ENCODE data around the gene ITFG2.
"Not testable (repeated sequence)": the region's sequence is repeated elsewhere in the genome, so short reads cannot be mapped to it uniquely, and the experiment has no call there.

ITFG2 gene

DNA sequence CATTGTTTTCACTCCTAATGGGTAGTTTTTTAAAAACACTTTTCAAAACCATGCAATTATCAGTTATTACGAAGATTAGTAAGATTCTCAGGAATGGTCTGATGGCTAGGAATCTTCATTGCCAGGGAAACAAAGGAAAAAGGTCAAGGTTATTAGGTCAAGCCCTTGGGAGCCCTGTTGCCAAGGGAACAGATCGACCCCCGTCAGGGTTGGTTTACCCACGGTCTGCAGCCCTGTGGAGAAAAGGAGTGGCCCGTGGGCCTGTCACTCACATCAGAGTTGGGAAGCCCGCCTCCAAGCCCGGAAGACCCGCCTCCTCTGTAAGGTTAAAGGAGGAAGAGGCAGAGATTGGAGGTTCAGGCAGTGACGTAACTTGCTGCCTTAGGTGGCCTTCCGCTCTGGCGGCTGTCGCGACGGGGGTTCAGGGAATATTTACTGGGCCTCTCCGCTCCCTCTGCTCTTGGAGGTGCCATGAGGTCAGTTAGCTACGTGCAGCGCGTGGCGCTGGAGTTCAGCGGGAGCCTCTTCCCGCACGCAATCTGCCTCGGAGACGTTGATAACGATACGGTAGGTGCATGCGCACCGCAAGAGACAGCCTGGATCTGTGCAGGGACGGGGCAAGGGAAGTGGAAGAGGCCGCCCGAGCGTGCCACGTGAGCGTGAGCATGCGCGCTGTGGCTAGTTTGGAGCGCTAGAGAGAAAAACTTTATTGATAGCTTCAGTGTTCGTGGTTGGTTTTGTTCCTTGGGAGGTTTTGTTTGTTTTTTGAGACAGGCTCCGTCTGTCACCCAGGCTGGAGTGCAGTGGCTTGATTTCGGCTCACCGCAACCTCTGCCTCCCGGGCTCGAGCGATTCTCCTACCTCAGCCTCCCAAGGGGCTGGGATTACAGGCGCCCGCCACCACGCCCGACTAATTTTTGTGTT lies at the start of gene ITFG2:
Gene ITFG2, plus strand, starts transcription at position 379 of the 924 bp plus-strand sequence. Its CDS starts 93 bp downstream, at position 472.
- DNase-seq: peak; percentile 99

DNA sequence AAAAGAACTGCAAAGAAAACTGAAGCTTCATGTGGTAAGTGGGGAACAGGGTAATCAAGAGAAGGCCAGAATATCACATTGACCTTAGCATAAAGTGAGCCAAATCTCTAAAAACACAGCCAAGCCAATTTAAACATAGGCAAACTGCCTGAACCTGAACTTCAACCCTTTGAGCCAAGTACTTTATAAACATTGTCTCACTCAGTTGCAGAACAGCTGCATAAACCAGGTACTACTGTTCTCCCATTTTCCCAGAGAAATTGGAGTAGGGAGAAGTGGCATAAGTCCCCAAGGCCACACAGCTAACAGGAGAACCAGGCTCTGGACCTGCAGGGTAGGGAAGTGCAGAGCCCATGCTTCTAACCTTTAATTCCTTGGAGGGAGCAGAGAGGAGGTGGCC lies 48.1 kb upstream of the ITFG2 start:
- DNase-seq: no peak

GRCh38 chr12:2765052-2765451 lies 47.4 kb upstream of the ITFG2 start:
- no peak for DNase-seq

GRCh38 chr12:2765608-2766007 lies 46.9 kb upstream of the ITFG2 start:
- DNase-seq: no peak

DNA sequence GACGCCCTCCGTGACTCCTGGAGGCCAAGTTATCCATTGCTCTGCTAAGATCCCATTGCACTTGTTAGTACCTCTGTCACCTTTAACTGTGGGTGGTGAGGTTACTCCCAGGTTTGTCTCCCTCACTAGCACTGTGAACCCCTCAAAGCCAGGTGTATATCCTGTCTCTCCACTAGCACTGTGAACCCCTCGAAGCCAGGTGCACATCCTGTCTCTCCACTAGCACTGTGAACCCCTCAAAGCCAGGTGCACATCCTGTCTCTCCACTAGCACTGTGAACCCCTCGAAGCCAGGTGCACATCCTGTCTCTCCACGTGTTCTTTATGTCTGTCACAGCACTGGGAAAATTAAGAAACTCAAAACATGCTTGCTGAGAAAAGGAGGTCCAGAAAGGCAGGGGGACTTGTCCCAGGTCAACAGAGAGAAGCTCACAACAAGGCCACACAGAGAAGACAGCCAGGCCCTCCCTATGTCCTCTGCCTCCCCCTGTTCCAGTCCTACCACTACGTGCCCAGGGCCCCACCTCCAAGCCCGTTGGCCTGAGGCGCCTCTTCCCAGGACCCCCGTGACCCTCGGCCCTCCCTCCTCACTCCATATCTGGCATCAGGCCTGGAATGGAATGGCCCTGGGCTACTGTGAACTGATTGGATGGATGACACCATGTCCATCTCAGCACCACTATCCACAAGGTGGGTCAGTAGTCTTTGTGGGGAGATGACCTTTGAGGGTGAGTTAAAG lies 44.1 kb upstream of the ITFG2 start:
- no peak for DNase-seq

DNA sequence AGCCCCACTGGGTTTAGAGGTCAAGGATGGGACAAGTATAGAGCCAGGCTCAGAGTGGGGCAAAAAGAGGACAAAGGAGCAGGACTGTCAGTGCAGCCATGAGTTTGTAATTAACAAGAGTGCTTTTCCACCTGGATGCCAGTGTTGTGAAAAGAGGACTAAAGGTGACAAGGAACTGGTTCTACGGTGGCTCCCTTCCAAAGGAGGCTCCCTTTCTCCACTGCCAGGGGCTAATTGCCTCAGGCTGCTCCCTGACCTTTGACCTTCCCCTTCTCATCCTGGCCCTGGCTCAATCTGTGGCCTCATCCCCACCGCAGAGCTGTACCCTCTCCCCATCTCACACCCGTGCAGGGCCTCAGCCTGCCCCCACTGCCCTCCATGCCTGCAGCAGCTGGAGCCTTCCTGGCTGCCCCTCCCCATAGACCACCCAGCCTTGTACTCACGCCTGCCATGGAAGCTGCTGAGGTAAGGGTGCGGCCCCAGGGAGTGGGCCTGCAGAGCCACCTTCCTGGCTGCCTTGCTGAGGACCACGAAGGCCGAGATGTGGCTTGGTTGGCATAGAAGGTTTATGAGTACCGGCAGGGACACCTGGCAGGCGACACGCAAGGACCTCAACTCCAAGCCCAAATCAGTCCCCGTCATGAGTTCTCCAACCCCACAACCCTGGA lies 42.5 kb upstream of the ITFG2 start:
- no peak for DNase-seq

DNA sequence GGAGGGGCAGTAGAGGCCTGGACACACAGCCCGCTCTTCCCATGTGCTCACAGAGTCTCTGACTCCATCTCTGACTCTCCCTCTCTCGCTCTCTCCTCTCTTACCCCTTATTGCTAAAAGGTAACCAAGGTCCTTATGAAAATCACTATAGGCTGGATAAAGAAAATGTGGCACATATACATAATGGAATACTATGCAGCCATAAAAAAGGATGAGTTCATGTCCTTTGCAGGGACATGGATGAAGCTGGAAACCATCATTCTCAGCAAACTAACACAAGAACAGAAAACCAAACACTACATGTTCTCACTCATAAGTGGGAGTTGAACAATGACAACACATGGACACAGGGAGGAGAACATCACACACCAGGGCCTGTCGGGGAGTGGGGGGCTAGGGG lies 41.9 kb upstream of the ITFG2 start:
- DNase-seq: not testable (repeated sequence)

DNA sequence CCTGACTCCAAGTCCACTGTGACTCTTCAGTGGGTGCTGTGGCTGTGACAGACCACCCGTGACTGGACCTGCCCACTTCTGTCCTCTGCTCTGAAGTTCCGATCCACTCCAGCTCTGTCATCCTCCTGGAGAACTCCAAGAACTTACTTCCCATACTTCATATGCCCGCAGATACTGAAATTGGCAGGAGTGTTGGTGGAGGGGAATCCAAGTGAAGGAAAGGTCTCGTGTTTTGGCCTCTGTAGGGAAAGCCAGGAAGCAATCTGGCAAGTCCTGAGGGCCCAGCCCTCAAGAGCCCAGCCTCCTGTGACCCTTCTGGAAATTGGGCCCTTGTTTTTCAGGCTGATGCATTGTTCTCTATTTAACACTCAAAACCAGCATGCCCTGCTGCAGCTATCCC lies 40.1 kb upstream of the ITFG2 start:
- DNase-seq: no peak

DNA sequence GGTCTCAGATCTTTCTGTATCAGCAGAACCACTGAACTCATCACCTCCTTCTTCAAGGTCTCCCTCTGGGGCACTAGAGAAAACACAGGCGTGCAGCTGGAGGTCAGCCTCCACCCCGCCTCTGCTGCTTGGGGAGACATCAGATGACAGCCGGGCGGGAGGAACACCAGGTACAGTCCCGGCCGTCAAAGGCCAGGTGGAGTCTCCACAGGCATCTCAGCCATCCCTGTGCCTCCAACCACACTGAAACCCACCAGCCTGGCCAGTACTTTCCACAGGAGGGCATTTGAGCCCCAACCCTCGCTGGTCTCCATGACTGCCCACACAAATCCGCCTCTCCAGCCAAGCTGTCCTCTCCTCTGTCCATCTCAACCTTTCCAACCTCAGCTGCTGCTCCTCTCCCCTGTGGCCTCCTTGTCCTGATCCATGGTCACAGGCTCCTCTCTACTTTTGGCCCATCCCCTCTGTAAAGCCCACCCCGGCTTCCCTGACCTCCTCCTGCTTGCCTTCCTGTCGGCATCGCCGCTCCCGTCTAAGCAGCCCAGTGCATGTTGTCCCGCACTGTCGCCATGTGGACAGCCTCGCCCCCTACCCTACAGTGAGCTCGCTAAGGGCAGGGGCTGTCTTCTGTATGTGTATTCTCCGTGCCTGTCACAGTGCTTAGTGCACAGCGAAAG lies 39.1 kb upstream of the ITFG2 start:
- DNase-seq: no peak

DNA sequence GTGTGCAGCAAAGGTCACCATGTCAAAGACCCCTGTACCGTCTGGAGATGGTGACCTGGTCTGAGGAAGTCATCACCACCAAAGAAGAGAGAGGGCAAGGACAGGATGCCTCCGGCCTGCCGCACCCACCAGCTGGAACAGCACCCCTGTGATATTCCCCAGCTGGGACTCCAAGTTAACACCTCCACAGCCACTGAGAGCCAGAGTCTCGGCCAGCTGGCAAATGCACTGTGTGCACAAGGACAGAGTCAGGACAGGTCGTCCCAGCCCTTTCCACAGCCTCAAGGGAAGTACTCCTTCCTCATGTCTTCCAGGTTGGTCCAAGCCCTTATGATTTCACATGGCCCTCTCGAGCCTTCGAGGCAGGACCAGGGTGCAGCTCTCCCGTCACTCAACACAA lies 37.0 kb upstream of the ITFG2 start:
- DNase-seq: no peak

DNA sequence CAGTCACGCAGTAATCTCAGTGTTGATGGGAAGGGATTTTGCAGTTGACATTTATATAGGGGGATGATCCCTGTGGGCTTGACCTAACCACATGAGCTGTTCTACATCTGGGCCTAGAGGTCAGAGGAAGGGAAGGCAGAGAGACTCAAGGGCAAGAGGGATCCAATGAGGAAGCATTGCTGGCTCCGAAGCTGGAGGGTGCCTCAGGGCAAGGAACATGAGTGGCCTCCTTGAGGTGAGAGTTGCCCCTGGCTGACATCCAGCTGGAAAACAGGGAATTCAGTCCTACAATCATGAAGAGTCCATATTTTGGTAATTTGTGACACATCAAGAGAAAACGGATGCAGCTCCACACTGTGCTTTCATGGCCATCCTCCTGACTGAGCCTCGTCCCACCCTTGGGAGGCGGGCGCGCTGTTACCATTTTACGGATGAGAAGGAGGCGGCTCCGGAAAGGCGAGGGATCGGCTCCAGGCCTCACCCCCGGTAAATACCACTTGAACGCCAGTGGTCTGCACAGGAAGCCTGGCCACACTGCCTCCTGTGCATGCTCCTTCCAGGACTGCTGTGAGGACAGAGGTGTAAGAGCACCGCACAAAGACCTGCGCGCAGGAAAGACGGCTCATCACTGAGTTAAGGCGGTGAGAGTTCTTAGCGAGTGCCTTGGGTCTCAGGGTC lies 36.2 kb upstream of the ITFG2 start:
- no peak for DNase-seq

- DNase-seq: peak; percentile 6
Measured at GRCh38 chr12:2779281-2779680, 33.2 kb upstream of the ITFG2 start.

- DNase-seq: peak; percentile 65
Measured at GRCh38 chr12:2783936-2784600, 28.4 kb upstream of the ITFG2 start.

DNA sequence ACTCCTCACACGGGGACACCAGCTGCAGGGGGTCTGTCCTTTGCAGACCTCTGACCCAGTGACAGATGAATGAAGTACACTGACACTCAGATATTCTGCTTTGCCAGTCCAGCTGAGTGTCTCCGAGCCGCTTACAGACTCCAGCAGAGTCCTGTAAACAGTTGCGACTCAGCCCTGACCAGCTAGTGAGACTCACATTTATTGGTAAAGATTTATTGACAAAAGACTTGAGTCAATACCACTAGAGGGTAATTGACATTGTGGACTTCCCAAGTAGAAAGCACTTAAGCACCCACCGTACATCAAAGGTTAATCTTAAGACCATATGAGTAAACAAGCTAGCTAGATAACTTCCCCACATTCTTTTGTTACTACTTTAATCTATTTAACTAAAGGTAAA lies 27.5 kb upstream of the ITFG2 start:
- no peak for DNase-seq

GRCh38 chr12:2791089-2791488 lies 21.4 kb upstream of the ITFG2 start:
- DNase-seq: no peak

- DNase-seq: peak; percentile 13
Measured at GRCh38 chr12:2792671-2793500, 19.6 kb upstream of the ITFG2 start.

GRCh38 chr12:2793561-2793960 lies 18.9 kb upstream of the ITFG2 start:
- no peak for DNase-seq

DNA sequence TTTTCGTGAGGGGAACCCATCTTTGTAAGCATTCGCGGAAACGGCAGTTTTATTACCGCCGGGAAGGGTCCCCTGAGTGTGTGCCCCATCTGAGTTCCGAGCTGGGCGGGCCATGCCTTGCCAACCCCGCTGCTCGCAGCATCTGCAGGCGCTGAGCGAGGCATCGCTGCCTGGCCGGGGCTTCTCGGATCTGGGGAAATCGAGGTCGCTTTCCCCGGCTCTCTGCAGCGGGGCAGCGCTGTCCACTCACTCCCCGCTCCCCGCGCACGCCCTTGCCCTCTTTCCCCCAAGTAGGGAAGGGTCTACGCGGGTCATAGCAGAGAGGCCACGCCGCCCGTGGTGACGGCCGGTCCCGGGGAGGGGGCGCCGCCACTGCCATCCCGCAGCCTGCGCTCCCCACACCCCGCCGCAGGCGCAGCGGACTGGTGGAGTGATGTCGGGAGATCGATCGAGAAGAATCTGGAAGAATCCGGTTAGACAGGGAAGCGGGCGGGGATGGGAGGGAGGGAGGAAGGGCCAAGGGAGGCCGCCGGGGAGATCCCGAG lies 18.2 kb upstream of the ITFG2 start:
- no peak for DNase-seq

DNA sequence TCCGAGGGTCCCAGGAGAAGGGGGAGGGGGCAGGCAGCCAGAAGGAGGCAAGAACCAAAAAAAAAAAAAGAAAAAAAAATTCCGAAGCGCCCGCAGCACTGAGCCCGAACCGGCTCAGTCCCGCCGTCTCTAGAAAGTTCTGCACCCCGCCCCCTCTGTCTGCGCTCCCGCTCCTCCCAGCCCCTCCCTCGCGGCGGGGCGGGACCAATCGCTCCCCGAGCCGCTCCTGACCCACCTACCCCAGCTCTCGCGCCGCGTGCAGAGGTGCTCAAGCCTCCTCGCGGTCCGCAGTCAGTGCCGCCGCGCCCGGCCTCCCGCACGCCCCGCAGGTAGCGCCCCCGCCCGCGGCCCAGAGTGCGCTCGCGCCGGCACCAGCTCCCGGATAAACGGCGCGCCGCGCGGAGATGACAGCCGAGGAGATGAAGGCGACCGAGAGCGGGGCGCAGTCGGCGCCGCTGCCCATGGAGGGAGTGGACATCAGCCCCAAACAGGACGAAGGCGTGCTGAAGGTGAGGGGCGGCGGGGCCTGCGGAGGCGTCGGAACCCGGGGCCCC lies 17.7 kb upstream of the ITFG2 start, which contains the start of gene FKBP4:
Gene FKBP4, plus strand, starts transcription at position 235 of the 554 bp plus-strand sequence. Its CDS starts 170 bp downstream, at position 405.
- peak; percentile 85 for DNase-seq
